Measurements from ENCODE around the gene AGA. TPM values are rescaled to one million over a fixed set of nuclear protein-coding genes. Genes with fewer than 3 reads are reported as not detected.

Gene AGA
- total and polyA plus RNA-seq, 2 donors from 2014 or later, result 23.0 to 23.6 TPM

GRCh38 chr4:177447417-177448004 lies 5.3 kb upstream of the AGA start:
- TF ChIP-seq CTCF (IDR thresholded peaks at IDR 0.05; ENCODE audit: borderline replicate concordance, extremely low read depth, insufficient read depth), result no peak
- Histone ChIP-seq H3K4me1 (ENCODE audit: control insufficient read depth in 2 of 3, insufficient read depth in 2 of 3, low read depth in 1 of 3, low read length in 3 of 3) (peaks cover 0 to 3% (median 0%) of the 10 kb centered on the region in 3 donors), H3K27ac (ENCODE audit: low read depth in 2 of 2, low read length in 2 of 2) (no peak overlapping the region), H3K27me3 (ENCODE audit: control insufficient read depth, insufficient read depth, low read length) (no peaks in the 10 kb centered on the region), H3K9me3 (ENCODE audit: control insufficient read depth in 2 of 3, insufficient read depth in 1 of 3, low read length in 3 of 3) (no peaks in the 10 kb centered on the region), H3K4me3 (ENCODE audit: low read length in 3 of 3) (no peak overlapping the region), H3K36me3 (ENCODE audit: control insufficient read depth in 2 of 3, insufficient read depth in 3 of 3, low read length in 3 of 3) (no peaks in the 10 kb centered on the region), H3K9ac (ENCODE audit: low read length in 3 of 3) (no peak overlapping the region)
- no peak for DNase-seq
- no peak for FAIRE-seq
- intact Hi-C loops (cut with DNase I), result no loop called here

- no peak for FAIRE-seq
- H3K36me3 ChIP-seq (ENCODE audit: control insufficient read depth in 2 of 3, insufficient read depth in 3 of 3, low read length in 3 of 3), result no peaks in the 10 kb centered on the region
Observed at GRCh38 chr4:177446586-177446985, 4.3 kb upstream of the AGA start.

GRCh38 chr4:177444911-177445736 lies 2.9 kb upstream of the AGA start:
- no peak overlapping the region for H3K4me3 ChIP-seq (ENCODE audit: low read length in 3 of 3)
- TF ChIP-seq CTCF (IDR thresholded peaks at IDR 0.05; ENCODE audit: borderline replicate concordance, extremely low read depth, insufficient read depth), result no peak
- no peak for FAIRE-seq

More at GRCh38 chr4:177446586-177446985, 4.3 kb upstream of the AGA start:
- Histone ChIP-seq H3K4me3 (ENCODE audit: low read length in 3 of 3) (no peak overlapping the region), H3K27ac (ENCODE audit: low read depth in 2 of 2, low read length in 2 of 2) (no peak overlapping the region), H3K27me3 (ENCODE audit: control insufficient read depth, insufficient read depth, low read length) (no peaks in the 10 kb centered on the region), H3K9me3 (ENCODE audit: control insufficient read depth in 2 of 3, insufficient read depth in 1 of 3, low read length in 3 of 3) (no peaks in the 10 kb centered on the region), H3K9ac (ENCODE audit: low read length in 3 of 3) (no peak overlapping the region), H3K4me1 (ENCODE audit: control insufficient read depth in 2 of 3, insufficient read depth in 2 of 3, low read depth in 1 of 3, low read length in 3 of 3) (peaks cover 0 to 3% (median 0%) of the 10 kb centered on the region in 3 donors)
- intact Hi-C loops (cut with DNase I), result no loop called here
- no peak for DNase-seq
- no peak for TF ChIP-seq CTCF (IDR thresholded peaks at IDR 0.05; ENCODE audit: borderline replicate concordance, extremely low read depth, insufficient read depth)

More at GRCh38 chr4:177444911-177445736, 2.9 kb upstream of the AGA start:
- Histone ChIP-seq H3K27me3 (ENCODE audit: control insufficient read depth, insufficient read depth, low read length) (no peaks in the 10 kb centered on the region), H3K27ac (ENCODE audit: low read depth in 2 of 2, low read length in 2 of 2) (no peak overlapping the region), H3K4me1 (ENCODE audit: control insufficient read depth in 2 of 3, insufficient read depth in 2 of 3, low read depth in 1 of 3, low read length in 3 of 3) (peaks cover 0 to 3% (median 0%) of the 10 kb centered on the region in 3 donors), H3K9me3 (ENCODE audit: control insufficient read depth in 2 of 3, insufficient read depth in 1 of 3, low read length in 3 of 3) (no peaks in the 10 kb centered on the region), H3K36me3 (ENCODE audit: control insufficient read depth in 2 of 3, insufficient read depth in 3 of 3, low read length in 3 of 3) (no peaks in the 10 kb centered on the region), H3K9ac (ENCODE audit: low read length in 3 of 3) (no peak overlapping the region)
- intact Hi-C loops (cut with DNase I), result no loop called here
- no peak for DNase-seq
